ENCODE results near the gene OR5P2.
"Not testable (repeated sequence)": the region's sequence is repeated elsewhere in the genome, so short reads cannot be mapped to it uniquely, and the experiment has no call there.

OR5P2 gene, protein sequence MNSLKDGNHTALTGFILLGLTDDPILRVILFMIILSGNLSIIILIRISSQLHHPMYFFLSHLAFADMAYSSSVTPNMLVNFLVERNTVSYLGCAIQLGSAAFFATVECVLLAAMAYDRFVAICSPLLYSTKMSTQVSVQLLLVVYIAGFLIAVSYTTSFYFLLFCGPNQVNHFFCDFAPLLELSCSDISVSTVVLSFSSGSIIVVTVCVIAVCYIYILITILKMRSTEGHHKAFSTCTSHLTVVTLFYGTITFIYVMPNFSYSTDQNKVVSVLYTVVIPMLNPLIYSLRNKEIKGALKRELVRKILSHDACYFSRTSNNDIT

DNA sequence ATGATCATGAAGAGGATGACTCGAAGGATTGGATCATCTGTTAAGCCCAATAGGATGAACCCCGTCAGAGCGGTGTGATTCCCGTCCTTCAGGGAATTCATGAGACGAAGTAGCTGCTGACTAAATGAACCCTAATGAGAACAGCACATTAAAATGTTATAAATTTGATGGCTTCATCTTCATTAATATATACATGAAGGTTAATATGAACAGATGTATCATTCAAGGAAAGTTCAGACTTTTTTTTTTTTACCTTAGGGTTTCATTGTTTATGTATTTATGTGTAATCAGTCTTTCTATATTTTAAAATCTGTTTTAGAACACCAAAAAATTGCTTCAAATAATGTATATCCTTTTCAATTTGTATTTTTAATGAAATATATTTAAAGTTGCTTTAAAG, at the start of gene OR5P2:
Gene OR5P2, minus strand, starts transcription at position 101 of the 400 bp plus-strand sequence. Its CDS starts 0 bp downstream, at position 101.
- FAIRE-seq = no peak

DNA sequence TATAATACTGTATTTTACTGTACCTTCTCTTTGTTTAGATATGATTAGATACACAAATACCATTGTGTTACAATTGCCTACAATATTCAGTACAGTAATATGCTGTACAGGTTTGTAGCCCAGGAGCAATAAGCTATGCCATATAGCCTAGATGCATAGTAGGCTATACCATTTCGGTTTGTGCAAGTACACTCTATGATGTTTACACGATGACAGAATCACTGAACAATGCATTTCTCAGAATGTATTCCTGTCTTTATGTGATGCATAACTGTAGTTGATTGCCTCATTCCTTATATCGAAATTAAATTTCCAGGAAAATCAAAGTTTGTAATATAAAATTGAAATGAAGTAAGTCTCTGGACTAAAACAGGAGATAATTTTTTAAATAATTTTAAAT, 49.3 kb upstream of the OR5P2 start:
- FAIRE-seq = no peak

DNA sequence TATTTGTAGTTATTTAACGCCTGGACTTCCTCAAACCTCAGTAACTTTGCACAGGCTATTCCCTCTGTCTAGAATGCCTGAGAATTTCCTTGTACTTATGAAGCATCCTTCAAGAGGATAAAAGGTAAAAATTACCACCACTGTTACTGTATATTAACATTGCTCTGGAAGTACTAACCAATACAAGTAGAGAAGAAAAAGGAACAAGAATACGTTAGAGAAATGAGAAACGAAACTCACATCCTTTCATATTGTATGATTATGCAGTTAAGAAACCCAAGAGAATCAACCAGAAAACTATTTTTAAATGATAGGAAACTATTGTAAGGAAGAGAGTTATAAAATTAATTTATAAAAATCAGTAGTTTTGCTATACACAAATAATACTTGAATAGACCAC, 48.2 kb upstream of the OR5P2 start:
- FAIRE-seq = no peak

DNA sequence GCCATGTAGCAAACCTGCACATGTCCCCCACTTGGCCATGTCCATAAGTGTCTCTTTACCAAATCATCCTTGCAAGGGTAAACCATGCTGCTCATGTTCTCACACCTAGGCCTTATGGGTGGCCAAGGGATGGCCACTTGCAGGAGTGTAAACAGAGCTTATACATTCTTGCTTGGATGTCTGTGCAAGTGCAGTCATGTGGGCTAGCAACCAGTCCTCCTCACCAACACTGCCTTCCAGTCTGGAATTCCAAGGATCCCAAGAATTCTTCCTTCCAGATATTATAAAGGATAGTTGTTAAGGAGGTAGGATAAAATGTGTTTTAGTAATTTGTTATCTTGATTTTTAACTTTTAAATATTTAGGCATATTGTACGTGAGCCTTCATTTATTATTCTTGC, 47.8 kb upstream of the OR5P2 start:
- FAIRE-seq = no peak

DNA sequence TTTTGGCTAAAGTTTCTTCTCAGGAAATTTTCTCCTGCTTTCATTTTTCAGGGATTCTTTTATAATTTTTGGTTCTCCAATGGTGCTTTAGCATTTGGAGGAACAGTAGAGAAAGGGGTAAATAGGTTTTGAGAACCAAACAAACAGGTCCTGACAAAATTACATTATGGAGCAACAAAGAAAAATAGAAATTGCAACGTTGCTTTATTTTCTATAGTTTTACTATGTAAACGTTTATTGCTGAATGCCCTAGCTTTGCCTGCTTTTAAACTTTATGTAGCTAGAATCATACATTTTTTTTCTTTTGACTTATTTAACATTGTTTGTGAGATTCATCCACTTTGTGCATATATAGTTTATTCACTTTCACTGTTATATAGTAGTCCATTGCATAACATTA, 43.8 kb upstream of the OR5P2 start:
- no peak for FAIRE-seq

DNA sequence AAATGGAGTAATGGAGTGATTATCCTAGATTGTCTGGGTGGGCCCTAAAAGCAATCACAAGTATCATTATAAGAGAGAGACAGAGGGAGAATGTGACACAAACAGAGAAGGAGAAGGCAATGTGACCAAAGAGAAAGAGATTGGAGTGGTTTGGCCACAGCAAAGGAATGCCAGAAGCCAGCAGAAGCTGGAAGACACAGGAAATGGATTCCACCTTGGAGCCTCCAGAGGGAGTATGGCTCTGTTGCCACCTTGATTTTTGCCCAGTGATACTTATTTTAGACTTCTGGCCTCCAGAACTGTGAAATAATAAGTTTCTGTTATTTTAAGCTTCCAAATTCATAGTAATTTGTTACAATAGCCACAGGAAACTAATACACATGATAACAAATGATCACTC, 36.8 kb upstream of the OR5P2 start:
- no peak for FAIRE-seq

DNA sequence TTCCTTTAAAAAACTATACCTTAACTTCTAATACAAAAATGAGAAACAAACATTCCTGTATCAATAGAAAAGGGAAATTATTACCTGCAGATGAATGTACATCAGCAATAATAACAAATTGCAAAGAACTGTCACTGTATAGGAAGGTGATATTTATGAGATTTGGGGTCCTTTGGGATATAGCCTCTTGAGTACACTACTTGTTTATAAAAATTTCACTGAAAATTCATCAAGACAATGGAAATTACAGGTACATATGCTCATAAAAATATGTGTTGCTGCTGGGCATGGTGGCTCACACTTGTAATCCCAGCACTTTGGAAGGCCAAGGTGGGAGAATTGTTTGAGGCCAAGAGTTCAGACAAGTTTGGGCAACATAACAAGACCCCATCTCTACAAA, 34.0 kb upstream of the OR5P2 start, which contains the start of gene OR5P3:
Gene OR5P3, minus strand, starts transcription at position 101 of the 400 bp plus-strand sequence.
- FAIRE-seq = no peak

DNA sequence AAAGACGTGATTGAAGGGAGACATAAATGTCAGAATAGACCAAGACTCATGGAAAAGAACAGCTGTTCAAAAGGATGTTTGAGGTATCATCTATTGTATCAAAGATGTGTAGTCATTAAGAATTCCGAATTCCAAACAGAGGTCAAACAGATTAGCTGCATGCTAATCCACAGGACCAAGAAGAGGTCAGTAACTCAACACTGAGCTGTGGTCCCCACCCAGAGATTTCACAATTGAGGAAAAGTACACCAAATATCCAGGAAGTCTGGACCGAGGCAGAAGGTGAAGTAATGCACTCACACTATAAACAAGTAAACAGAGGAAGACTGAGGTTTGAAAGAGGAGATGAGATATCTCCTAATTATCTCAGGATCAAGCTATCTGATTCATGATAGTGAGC, 29.6 kb upstream of the OR5P2 start:
- FAIRE-seq = no peak

DNA sequence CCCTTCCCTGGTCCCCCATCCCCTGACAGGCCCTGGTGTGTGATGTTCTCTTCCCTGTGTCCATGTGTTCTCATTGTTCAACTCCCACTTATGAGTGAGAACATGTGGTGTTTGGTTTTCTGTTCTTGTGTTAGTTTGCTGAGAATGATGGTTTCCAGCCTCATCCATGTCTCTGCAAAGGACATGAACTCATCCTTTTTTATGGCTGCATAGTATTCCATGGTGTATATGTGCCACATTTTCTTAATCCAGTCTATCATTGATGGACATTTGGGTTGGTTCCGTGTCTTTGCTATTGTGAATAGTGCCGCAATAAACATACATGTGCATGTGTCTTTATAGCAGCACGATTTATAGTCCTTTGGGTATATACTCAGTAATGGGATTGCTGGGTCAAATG, 23.7 kb upstream of the OR5P2 start:
- not testable (repeated sequence) for FAIRE-seq

DNA sequence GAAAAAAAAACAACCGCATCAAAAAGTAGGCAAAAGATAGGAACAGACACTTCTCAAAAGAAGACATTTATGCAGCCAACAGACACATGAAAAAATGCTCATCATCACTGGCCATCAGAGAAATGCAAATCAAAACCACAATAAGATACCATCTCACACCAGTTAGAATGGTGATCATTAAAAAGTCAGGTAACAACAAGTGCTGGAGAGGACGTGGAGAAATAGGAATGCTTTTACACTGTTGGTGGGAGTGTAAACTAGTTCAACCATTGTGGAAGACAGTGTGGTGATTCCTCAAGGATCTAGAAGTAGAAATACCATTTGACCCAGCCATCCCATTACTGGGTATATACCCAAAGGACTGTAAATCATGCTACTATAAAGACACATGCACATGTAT, 18.2 kb upstream of the OR5P2 start:
- FAIRE-seq = not testable (repeated sequence)

DNA sequence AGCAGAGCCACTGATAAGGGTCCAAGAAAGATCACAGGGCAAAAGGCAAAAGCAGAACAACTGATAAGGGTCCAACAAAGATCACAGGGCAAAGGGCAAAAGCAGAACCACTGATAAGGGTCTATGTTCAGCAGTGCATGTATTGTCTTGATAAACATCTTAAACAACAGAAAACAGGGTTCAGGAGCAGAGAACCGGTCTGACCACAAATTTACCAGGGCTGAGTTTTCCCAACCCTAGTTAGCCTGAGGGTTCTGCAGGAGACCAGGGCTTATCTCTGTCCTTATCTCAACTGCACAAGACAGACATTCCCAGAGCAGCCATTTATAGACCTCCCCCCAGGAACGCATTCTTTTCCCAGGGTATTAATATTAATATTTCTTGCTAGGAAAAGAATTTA, 13.6 kb upstream of the OR5P2 start:
- not testable (repeated sequence) for FAIRE-seq

DNA sequence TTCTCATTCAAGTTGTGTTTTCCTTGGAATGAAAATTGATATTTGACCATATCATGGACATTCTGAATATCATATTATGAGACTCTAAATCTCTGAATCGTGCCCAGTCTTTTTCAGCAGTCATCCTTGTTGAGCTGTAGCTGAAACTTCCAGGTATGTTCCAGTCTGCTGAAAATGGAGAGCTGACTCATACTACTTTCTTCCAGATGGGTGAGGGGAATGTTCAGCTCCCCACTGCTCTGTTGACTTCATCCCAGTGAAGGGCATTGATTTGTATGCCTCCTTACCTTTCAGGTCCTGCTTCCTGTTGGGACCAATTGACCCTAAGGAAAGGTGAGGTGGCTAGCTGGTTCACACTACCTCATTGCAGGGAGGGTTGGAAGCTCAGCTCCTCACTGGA, 3.5 kb downstream of the OR5P2 start:
- FAIRE-seq = no peak

DNA sequence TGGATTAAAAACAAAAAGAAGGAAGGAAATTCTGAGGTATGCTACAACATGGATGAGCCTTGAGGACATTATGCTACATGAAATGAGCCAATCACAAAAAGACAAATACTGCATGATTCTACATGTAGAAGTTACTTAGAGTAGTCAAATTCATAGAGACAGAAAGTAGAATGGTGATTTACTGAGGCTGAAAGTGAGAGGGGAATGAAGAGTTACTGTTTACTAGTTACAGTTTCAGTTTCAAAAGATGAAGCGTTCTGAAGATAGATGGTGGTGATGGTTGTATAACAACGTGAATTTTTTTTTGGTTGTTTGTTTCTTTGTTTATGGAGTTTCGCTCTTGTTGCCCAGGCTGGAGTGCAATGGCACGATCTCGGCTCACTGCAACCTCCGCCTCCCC, 9.5 kb downstream of the OR5P2 start:
- no peak for FAIRE-seq

DNA sequence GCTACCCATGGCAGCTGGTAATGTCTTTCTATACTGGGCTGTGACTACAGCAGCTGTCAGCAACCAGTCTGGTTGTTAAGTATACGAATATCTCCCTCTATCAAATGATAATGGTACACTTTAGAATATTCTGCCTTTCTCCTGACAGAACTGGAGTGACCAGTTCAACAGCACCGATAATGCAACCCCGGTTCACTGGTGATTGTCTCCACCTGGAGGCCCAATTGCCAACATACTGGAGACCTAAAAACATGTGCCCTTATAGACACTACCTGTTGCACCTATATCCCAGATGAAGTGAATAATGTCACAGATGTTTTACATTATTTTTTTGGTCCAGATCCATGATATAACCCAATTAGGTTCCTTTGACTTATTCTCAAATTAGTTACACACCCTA, 21.1 kb downstream of the OR5P2 start:
- no peak for FAIRE-seq

DNA sequence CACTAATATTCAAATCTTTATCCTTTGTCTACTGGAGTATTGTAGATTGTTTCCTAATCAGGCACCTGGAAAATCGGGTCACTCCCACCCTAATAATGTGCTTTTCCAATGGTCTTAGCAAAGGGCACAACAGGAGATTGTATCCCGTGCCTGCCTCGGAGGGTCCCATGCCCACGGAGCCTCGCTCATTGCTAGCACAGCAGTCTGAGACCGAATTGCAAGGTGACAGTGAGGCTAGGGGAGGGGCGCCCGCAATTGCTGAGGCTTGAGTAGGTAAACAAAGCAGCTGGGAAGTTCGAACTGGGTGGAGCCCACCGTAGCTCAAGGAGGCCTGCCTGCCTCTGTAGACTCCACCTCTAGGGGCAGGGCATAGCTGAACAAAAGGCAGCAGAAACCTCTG, 32.4 kb downstream of the OR5P2 start:
- not testable (repeated sequence) for FAIRE-seq

DNA sequence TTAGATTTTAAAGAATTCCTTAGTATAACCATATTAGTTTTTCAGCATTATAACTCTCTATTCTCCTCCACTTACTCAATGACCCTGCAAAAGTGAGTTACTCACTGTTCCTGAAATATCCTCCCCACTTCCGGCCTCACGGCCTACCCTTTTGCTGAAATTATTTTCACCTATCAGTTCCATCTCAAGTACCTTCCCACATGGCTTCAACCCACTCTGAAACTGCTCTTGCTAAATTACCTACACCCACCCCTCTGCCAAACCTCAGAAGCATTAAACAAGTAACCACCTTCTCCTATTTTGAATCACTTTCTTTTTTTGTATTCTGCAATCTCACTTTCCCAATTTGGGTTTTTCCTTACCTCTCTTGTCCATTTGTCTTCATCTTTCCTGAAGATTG, 37.7 kb downstream of the OR5P2 start:
- FAIRE-seq = no peak

DNA sequence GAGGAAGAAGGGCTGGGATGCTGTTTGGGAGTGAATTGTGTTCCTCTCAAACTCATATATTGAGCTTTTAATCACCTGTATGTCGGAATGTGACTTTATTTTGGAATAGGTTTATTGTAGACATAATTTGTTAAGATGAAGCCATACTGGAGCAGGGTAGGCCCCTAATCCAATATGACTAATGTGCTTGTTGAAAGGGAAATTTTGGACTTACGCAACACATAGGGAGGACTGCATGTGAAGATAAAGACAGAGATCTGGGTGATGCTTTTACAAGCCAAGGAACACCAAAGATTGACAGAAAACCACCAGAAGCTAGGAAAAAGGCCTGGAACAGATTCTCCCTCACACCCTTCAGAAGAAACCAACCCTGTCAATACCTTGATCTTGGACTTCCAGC, 47.3 kb downstream of the OR5P2 start:
- FAIRE-seq = no peak
